Prostate gland (tissue), 2 donors: ENCODE data around the gene FBRSL1.

Experiments
- CTCF ChIP-seq, 4 experiments: fragments of 200-600 bp in 2 of 4; fragments of 450-650 bp in 2 of 4; sonication (generic) in 2 of 4; IDR thresholded peaks; 1 replicate in 3 of 4; 2 replicates in 1 of 4; pipeline ENCODE4 v1.5.1; 2016 to 2019; ENCODE audit warnings: antibody characterized with exemption in 4 of 4, mild to moderate bottlenecking in 2 of 4, moderate library complexity in 2 of 4
- POLR2A ChIP-seq: fragments of 450-650 bp; IDR thresholded peaks from one replicate; pipeline ENCODE4 v1.6.1; 2016; ENCODE audit warnings: antibody characterized with exemption, mild to moderate bottlenecking
- POLR2AphosphoS5 ChIP-seq: sonication (generic); formaldehyde crosslinking; IDR thresholded peaks from one replicate; pipeline ENCODE4 v1.6.1; 2017; ENCODE audit warnings: antibody characterized with exemption

GRCh38 chr12:132507161-132507538 is 17.2 kb downstream of the FBRSL1 start:
- no peak for TF ChIP-seq POLR2AphosphoS5
- no peak for TF ChIP-seq CTCF (IDR thresholded peaks at IDR 0.05)
- no peak for TF ChIP-seq POLR2A
